H9 (cell line): Measurements from ENCODE around the gene CFAP54. TPM values are rescaled to one million over a fixed set of nuclear protein-coding genes. Genes with fewer than 3 reads are reported as not detected.

Source experiments
- DNase-seq: peaks from one replicate; pipeline ENCODE4 v3.0.0-alpha.2; 2017
- H2AFZ ChIP-seq: one replicate; pipeline ENCODE4 v1.6.1; 2013; ENCODE audit warnings: mild to moderate bottlenecking, low read length, control low read depth, moderate library complexity
- H2AK5ac ChIP-seq: 2 replicates; pipeline ENCODE4 v1.6.1; 2013; ENCODE audit warnings: low read length, control low read depth, mixed read lengths; ENCODE audit not compliant: insufficient read length
- H2BK120ac ChIP-seq: one replicate; pipeline ENCODE4 v1.6.1; 2013; ENCODE audit warnings: low read depth, mild to moderate bottlenecking, low read length, control low read depth, inconsistent platforms; ENCODE audit not compliant: poor library complexity, severe bottlenecking
- H2BK12ac ChIP-seq: 2 replicates; pipeline ENCODE4 v1.6.1; 2013; ENCODE audit warnings: low read length, control low read depth, mixed read lengths, low read depth; ENCODE audit not compliant: insufficient read length
- H2BK15ac ChIP-seq: 2 replicates; pipeline ENCODE4 v1.6.1; 2013; ENCODE audit warnings: low read depth, low read length, control low read depth
- H2BK20ac ChIP-seq: one replicate; pipeline ENCODE4 v1.6.1; 2013; ENCODE audit warnings: low read depth, mild to moderate bottlenecking, low read length, control low read depth, inconsistent platforms; ENCODE audit not compliant: poor library complexity, severe bottlenecking
- H2BK5ac ChIP-seq: 2 replicates; pipeline ENCODE4 v1.6.1; 2013; ENCODE audit warnings: low read length, control low read depth, mixed read lengths; ENCODE audit not compliant: insufficient read length
- H3K14ac ChIP-seq: 2 replicates; pipeline ENCODE4 v1.6.1; 2013; ENCODE audit warnings: low read length, control low read depth; ENCODE audit not compliant: insufficient read depth
- H3K18ac ChIP-seq: 2 replicates; pipeline ENCODE4 v1.6.1; 2013; ENCODE audit warnings: low read depth, mild to moderate bottlenecking, mixed read lengths, low read length, control low read depth; ENCODE audit not compliant: insufficient read length
- H3K23ac ChIP-seq: 2 replicates; pipeline ENCODE4 v1.6.1; 2013; ENCODE audit warnings: low read length, control low read depth, mixed read lengths, low read depth; ENCODE audit not compliant: insufficient read length
- H3K23me2 ChIP-seq: 2 replicates; pipeline ENCODE4 v1.6.1; 2013; ENCODE audit warnings: low read depth, mild to moderate bottlenecking, mixed read lengths, low read length, control low read depth; ENCODE audit not compliant: insufficient read length, poor library complexity, severe bottlenecking
- H3K27ac ChIP-seq: 2 replicates; pipeline ENCODE4 v1.5.1; 2013; ENCODE audit warnings: low read length, control low read depth, mixed read lengths, low read depth; ENCODE audit not compliant: insufficient read length
- H3K27me3 ChIP-seq: 2 replicates; pipeline ENCODE4 v1.6.1; 2013; ENCODE audit warnings: low read length, control low read depth, inconsistent platforms; ENCODE audit not compliant: insufficient read depth
- H3K4ac ChIP-seq: 2 replicates; pipeline ENCODE4 v1.6.1; 2013; ENCODE audit warnings: low read depth, mild to moderate bottlenecking, control low read depth, inconsistent platforms, low read length, moderate library complexity
- H3K4me1 ChIP-seq: 2 replicates; pipeline ENCODE4 v1.6.1; 2013; ENCODE audit warnings: low read length, control low read depth, inconsistent platforms; ENCODE audit not compliant: insufficient read depth
- H3K4me2 ChIP-seq: 2 replicates; pipeline ENCODE4 v1.6.1; 2013; ENCODE audit warnings: low read length, control low read depth, mixed read lengths; ENCODE audit not compliant: insufficient read length, insufficient read depth
- H3K56ac ChIP-seq: 2 replicates; pipeline ENCODE4 v1.6.1; 2013; ENCODE audit warnings: low read depth, mild to moderate bottlenecking, mixed read lengths, low read length, control low read depth; ENCODE audit not compliant: insufficient read length
- H3K79me1 ChIP-seq: 2 replicates; pipeline ENCODE4 v1.6.1; 2013; ENCODE audit warnings: low read depth, mild to moderate bottlenecking, moderate library complexity, low read length, control low read depth, inconsistent platforms; ENCODE audit not compliant: insufficient read depth, poor library complexity, severe bottlenecking
- H3K79me2 ChIP-seq: 2 replicates; pipeline ENCODE4 v1.6.1; 2013; ENCODE audit warnings: low read length, control low read depth, inconsistent platforms; ENCODE audit not compliant: insufficient read depth
- H3K9ac ChIP-seq: 2 replicates; pipeline ENCODE4 v1.6.1; 2013; ENCODE audit warnings: low read length, control low read depth, mixed read lengths; ENCODE audit not compliant: insufficient read length; ENCODE audit errors: extremely low read depth
- H3K9me3 ChIP-seq: one replicate; pipeline ENCODE4 v1.6.1; 2013; ENCODE audit warnings: low read depth, low read length, inconsistent platforms; ENCODE audit not compliant: control insufficient read depth
- H3T11ph ChIP-seq: one replicate; pipeline ENCODE4 v1.6.1; 2013; ENCODE audit warnings: mild to moderate bottlenecking, low read length, control low read depth, inconsistent platforms
- H4K20me1 ChIP-seq: one replicate; pipeline ENCODE4 v1.6.1; 2013; ENCODE audit not compliant: control insufficient read depth, insufficient read length, insufficient read depth
- H4K5ac ChIP-seq: 2 replicates; pipeline ENCODE4 v1.6.1; 2013; ENCODE audit warnings: low read depth, mild to moderate bottlenecking, mixed read lengths, low read length, control low read depth; ENCODE audit not compliant: insufficient read length
- H4K8ac ChIP-seq: replicated peaks from 2 replicates; pipeline ENCODE4 v1.6.1; 2013; ENCODE audit warnings: low read length, control low read depth, mixed read lengths, low read depth; ENCODE audit not compliant: insufficient read length
- H4K91ac ChIP-seq: 2 replicates; pipeline ENCODE4 v1.6.1; 2013; ENCODE audit warnings: low read depth, mild to moderate bottlenecking, moderate library complexity, mixed read lengths, low read length, control low read depth; ENCODE audit not compliant: insufficient read length
- H3K27ac Mint-ChIP-seq, 3 experiments: 2 replicates in 2 of 3; 3 replicates in 1 of 3; pipeline ENCODE4 v1.8.0; 2020 to 2021; ENCODE audit warnings: mixed read lengths in 3 of 3, mild to moderate bottlenecking in 1 of 3, moderate library complexity in 1 of 3
- H3K27me3 Mint-ChIP-seq: 2 replicates; pipeline ENCODE4 v1.8.0; 2021; ENCODE audit warnings: low read depth, mild to moderate bottlenecking, moderate library complexity, mixed read lengths
- H3K36me3 Mint-ChIP-seq, 3 experiments: 2 replicates in 2 of 3; 3 replicates in 1 of 3; pipeline ENCODE4 v1.8.0; 2020 to 2021; ENCODE audit warnings: low read depth in 3 of 3, mixed read lengths in 3 of 3; ENCODE audit not compliant: insufficient read depth in 1 of 3
- H3K4me1 Mint-ChIP-seq, 2 experiments: 2 replicates each; pipeline ENCODE4 v1.8.0; 2020; ENCODE audit warnings: mixed read lengths in 2 of 2
- H3K4me3 Mint-ChIP-seq, 2 experiments: 2 replicates in 1 of 2; 3 replicates in 1 of 2; pipeline ENCODE4 v1.8.0; 2020 to 2021; ENCODE audit warnings: mild to moderate bottlenecking in 2 of 2, mixed read lengths in 2 of 2, moderate library complexity in 1 of 2
- H3K9me3 Mint-ChIP-seq, 2 experiments: 2 replicates in 1 of 2; 3 replicates in 1 of 2; pipeline ENCODE4 v1.8.0; 2020; ENCODE audit warnings: mild to moderate bottlenecking in 2 of 2, mixed read lengths in 2 of 2, moderate library complexity in 1 of 2
- WGBS: extraction: QIAGEN DNeasy Blood & Tissue Kit; methylation state at CpG from one replicate; pipeline ENCODE4 v1.1.7; 2013; ENCODE audit warnings: missing lambda C conversion rate, low lambda C conversion rate, mixed read lengths; ENCODE audit not compliant: insufficient read length; ENCODE audit errors: extremely low coverage; 5-methylcytosine and 5-hydroxymethylcytosine counted together
- total RNA-seq: library from RNA; stranded (reverse); gene quantifications from 2 replicates; pipeline ENCODE4 v1.2.1, GENCODE V29; 2021
- TF ChIP-seq, protein P1 (sequence below): fragments of 200-600 bp; sonication (generic); conservative IDR thresholded peaks from 3 replicates; pipeline ENCODE4 v1.8.0; 2021; ENCODE audit warnings: antibody characterized with exemption, mild to moderate bottlenecking

CFAP54 gene
- total RNA-seq, 1 experiment from 2014 or later = 0.24 TPM

DNA sequence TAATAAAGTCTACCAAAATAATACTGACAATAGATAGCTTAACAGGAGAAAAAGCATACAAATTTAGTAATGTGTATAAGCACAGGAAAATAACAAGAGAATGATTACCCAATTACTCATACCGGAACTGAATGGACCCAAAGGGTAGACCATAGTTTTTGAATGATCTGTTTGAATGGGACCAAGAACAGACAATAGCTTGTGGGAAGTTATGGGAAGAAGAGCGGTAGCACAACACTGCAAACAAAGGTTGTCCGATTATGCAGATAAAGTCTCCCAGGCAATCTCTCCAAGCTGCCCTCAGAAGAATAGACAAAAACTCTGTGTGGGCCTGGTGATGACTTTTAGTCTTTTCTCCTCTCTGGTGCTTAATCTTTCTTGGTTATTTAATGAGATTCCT, 321.1 kb downstream of the CFAP54 start:
- H3K4me2 ChIP-seq = no peak overlapping the region
- no peaks in the 10 kb centered on the region for H3K36me3 Mint-ChIP-seq
- no peak overlapping the region for H3K18ac ChIP-seq
- H2BK20ac ChIP-seq = no peak overlapping the region
- H3K27ac ChIP-seq = no peak overlapping the region
- H3K56ac ChIP-seq = no peak overlapping the region
- no peaks in the 10 kb centered on the region; the same call in 1 of the 2 replicates for H3K27me3 ChIP-seq
- no peak overlapping the region for H4K5ac ChIP-seq
- no peak overlapping the region for H4K91ac ChIP-seq
- H3K4me1 ChIP-seq = no peaks in the 10 kb centered on the region; the same call in 1 of the 2 replicates
- H3T11ph ChIP-seq = no peak overlapping the region
- peaks cover 6 to 11% of the 10 kb centered on the region in 2 experiments for H3K4me1 Mint-ChIP-seq
- no peaks in the 10 kb centered on the region for H4K20me1 ChIP-seq
- H2BK5ac ChIP-seq = no peak overlapping the region
- H3K14ac ChIP-seq = no peak overlapping the region
- H2AK5ac ChIP-seq = no peak overlapping the region
- H3K9ac ChIP-seq = no peak overlapping the region
- H2BK12ac ChIP-seq = no peak overlapping the region
- H3K9me3 ChIP-seq = no peaks in the 10 kb centered on the region
- H3K79me1 ChIP-seq = no peaks in the 10 kb centered on the region
- DNase-seq = no peak
- no peak overlapping the region for H3K27ac Mint-ChIP-seq
- H3K27me3 Mint-ChIP-seq = no peaks in the 10 kb centered on the region
- no peak overlapping the region for H2BK15ac ChIP-seq
- H3K4me3 Mint-ChIP-seq = no peak overlapping the region
- H3K79me2 ChIP-seq = no peaks in the 10 kb centered on the region
- H4K8ac ChIP-seq = no peak overlapping the region
- no CpG with 5 or more reads among the region's 3 CpGs for WGBS
- H3K4ac ChIP-seq = no peak overlapping the region
- no peak overlapping the region for H3K23ac ChIP-seq
- H3K9me3 Mint-ChIP-seq = no peaks in the 10 kb centered on the region
- no peak overlapping the region for H2BK120ac ChIP-seq
- TF ChIP-seq, protein P1, sequence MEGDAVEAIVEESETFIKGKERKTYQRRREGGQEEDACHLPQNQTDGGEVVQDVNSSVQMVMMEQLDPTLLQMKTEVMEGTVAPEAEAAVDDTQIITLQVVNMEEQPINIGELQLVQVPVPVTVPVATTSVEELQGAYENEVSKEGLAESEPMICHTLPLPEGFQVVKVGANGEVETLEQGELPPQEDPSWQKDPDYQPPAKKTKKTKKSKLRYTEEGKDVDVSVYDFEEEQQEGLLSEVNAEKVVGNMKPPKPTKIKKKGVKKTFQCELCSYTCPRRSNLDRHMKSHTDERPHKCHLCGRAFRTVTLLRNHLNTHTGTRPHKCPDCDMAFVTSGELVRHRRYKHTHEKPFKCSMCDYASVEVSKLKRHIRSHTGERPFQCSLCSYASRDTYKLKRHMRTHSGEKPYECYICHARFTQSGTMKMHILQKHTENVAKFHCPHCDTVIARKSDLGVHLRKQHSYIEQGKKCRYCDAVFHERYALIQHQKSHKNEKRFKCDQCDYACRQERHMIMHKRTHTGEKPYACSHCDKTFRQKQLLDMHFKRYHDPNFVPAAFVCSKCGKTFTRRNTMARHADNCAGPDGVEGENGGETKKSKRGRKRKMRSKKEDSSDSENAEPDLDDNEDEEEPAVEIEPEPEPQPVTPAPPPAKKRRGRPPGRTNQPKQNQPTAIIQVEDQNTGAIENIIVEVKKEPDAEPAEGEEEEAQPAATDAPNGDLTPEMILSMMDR = no peak
- no peaks in the 10 kb centered on the region for H3K23me2 ChIP-seq
- no peak overlapping the region for H2AFZ ChIP-seq
